PC-9 (cell line): ENCODE data around the gene ABR. TPM values are rescaled to one million over a fixed set of nuclear protein-coding genes. Genes with fewer than 3 reads are reported as not detected.

Source experiments
- BruUV-seq: library from RNA; stranded (reverse); fragments of 400-500 nt; replicated peaks from 2 replicates; lab custom pipeline; 2021; lab: Mats Ljungman, UMichigan
- CTCF ChIA-PET: fragments of 300-600 bp; sonication (Branson Sonifier 250); formaldehyde crosslinking; loops from one replicate; lab custom pipeline; 2022; ENCODE audit warnings: antibody characterized with exemption; lab: Charles Lee
- POLR2A ChIA-PET: fragments of 300-600 bp; sonication (Branson Sonifier 250); formaldehyde crosslinking; loops from one replicate; lab custom pipeline; 2022; ENCODE audit warnings: antibody characterized with exemption; ENCODE audit not compliant: unreplicated experiment; lab: Charles Lee
- DNase-seq, 2 experiments: peaks; one replicate each; pipeline versions ENCODE4 v3.0.0 to v3.0.0-alpha.2; 2015 to 2022; ENCODE audit warnings: mixed read lengths in 1 of 2
- H2AFZ ChIP-seq: fragments of 200-600 bp; sonication (generic); 2 replicates; pipeline ENCODE4 v1.8.1; 2017; ENCODE audit warnings: antibody characterized with exemption
- H3F3A ChIP-seq: fragments of 200-600 bp; sonication (generic); 2 replicates; pipeline ENCODE4 v1.8.1; 2017; ENCODE audit warnings: antibody characterized with exemption, mild to moderate bottlenecking, low read depth; ENCODE audit not compliant: insufficient read depth
- H3K27ac ChIP-seq: fragments of 200-600 bp; sonication (generic); 2 replicates; pipeline ENCODE4 v1.6.1; 2016; ENCODE audit warnings: mixed run types
- H3K27me3 ChIP-seq: fragments of 200-600 bp; sonication (generic); 2 replicates; pipeline ENCODE4 v1.6.1; 2016; ENCODE audit warnings: low read depth, mixed run types; ENCODE audit not compliant: insufficient read depth
- H3K36me3 ChIP-seq: fragments of 200-600 bp; sonication (generic); 2 replicates; pipeline ENCODE4 v1.6.1; 2016; ENCODE audit warnings: low read depth, mixed run types
- H3K4me1 ChIP-seq: fragments of 200-600 bp; sonication (generic); replicated peaks from 2 replicates; pipeline ENCODE4 v1.6.1; 2016; ENCODE audit warnings: mixed run types; ENCODE audit not compliant: insufficient read depth
- H3K4me2 ChIP-seq: fragments of 200-600 bp; sonication (generic); 2 replicates; pipeline ENCODE4 v1.6.1; 2017; ENCODE audit warnings: mixed run types
- H3K4me3 ChIP-seq: fragments of 200-600 bp; sonication (generic); 2 replicates; pipeline ENCODE4 v1.6.1; 2016; ENCODE audit warnings: mixed run types
- H3K79me2 ChIP-seq: fragments of 200-600 bp; sonication (generic); 2 replicates; pipeline ENCODE4 v1.6.1; 2017; ENCODE audit warnings: low read depth, mixed run types
- H3K9me2 ChIP-seq: fragments of 200-600 bp; sonication (generic); 2 replicates; pipeline ENCODE4 v1.8.1; 2017; ENCODE audit warnings: mild to moderate bottlenecking; ENCODE audit not compliant: insufficient read depth
- H3K9me3 ChIP-seq: fragments of 200-600 bp; sonication (generic); 2 replicates; pipeline ENCODE4 v1.8.1; 2016; ENCODE audit warnings: low read depth; ENCODE audit not compliant: insufficient read depth
- H4K20me1 ChIP-seq: fragments of 200-600 bp; sonication (generic); 2 replicates; pipeline ENCODE4 v1.8.1; 2017; ENCODE audit not compliant: insufficient read depth
- EZH2 ChIP-seq: fragments of 200-600 bp; sonication (generic); IDR thresholded peaks from 2 replicates; pipeline ENCODE4 v1.8.0; 2017; ENCODE audit warnings: antibody characterized with exemption, low read depth
- intact Hi-C: fragments of 100-400 bp; cut with micrococcal nuclease; formaldehyde crosslinking; loops from one replicate; pipeline ENCODE4 v1.10.0; 2022; ENCODE audit not compliant: unreplicated experiment
- total RNA-seq: library from RNA; stranded (reverse); gene quantifications from 2 replicates; pipeline ENCODE4 v1.2.3, GENCODE V29; 2021
- TF ChIP-seq, protein P1 (sequence below): fragments of 200-600 bp; sonication (generic); conservative IDR thresholded peaks from 2 replicates; pipeline ENCODE4 v1.6.1; 2017; ENCODE audit warnings: mixed run types, antibody characterized with exemption, mild to moderate bottlenecking, moderate library complexity

ABR gene
- total RNA-seq, 1 experiment from 2014 or later: 76.0 TPM

DNA sequence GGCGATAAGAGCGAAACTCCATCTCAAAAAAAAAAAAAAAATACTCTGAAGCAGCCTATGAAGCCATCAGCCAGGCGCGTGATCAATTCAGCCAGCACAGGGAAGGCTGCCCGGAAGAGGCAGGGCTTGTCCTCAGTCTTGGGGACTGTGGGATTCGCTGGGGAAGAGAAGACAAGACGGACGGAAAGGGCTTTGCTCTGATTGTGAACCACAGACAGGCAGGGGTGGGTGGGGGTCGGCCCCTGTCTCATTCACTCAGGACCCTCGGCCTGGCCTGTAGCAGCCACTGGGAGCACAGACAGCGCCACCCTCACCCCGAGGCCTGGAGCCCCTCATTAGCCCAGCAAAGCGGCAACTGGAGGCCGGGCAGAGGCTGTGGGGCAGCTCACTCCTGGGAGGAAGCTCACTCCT is 37.2 kb downstream of the ABR start:
- Histone ChIP-seq H3K9me3 (no peaks in the 10 kb centered on the region), H2AFZ (no peak overlapping the region), H3K9me2 (no peaks in the 10 kb centered on the region), H3K4me2 (no peak overlapping the region), H3K79me2 (no peaks in the 10 kb centered on the region), H3K27me3 (no peaks in the 10 kb centered on the region), H3K27ac (no peak overlapping the region), H3K4me3 (no peak overlapping the region), H3K36me3 (no peaks in the 10 kb centered on the region), H3F3A (no peaks in the 10 kb centered on the region), H4K20me1 (no peaks in the 10 kb centered on the region), H3K4me1 (no peaks in the 10 kb centered on the region)
- no TSS peak for BruUV-seq
- POLR2A ChIA-PET: no interaction called here
- CTCF ChIA-PET: no interaction called here
- TF ChIP-seq, protein P1, sequence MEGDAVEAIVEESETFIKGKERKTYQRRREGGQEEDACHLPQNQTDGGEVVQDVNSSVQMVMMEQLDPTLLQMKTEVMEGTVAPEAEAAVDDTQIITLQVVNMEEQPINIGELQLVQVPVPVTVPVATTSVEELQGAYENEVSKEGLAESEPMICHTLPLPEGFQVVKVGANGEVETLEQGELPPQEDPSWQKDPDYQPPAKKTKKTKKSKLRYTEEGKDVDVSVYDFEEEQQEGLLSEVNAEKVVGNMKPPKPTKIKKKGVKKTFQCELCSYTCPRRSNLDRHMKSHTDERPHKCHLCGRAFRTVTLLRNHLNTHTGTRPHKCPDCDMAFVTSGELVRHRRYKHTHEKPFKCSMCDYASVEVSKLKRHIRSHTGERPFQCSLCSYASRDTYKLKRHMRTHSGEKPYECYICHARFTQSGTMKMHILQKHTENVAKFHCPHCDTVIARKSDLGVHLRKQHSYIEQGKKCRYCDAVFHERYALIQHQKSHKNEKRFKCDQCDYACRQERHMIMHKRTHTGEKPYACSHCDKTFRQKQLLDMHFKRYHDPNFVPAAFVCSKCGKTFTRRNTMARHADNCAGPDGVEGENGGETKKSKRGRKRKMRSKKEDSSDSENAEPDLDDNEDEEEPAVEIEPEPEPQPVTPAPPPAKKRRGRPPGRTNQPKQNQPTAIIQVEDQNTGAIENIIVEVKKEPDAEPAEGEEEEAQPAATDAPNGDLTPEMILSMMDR: no peak
- no peak for TF ChIP-seq EZH2
- intact Hi-C loops: no loop called here
- DNase-seq: no peak

DNA sequence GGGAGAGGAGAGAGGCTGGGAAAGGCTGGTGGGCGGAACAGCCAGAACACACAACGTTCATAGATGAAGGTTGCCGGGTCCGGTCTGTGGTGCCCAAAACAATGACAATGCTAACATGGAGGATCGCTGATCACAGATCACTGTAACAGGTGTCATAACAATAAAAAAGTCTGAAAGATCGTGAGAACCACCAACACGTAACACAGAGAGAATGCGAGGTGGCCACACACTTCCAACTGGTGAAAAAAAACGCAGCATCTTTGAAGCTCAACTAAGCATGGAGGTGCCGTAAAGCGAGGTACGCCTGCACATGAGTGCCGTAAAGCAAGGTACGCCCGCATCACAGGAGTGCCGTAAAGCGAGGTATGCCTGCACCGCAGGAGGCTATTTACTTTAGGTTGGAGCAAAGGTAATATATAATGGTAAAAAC is 42.3 kb downstream of the ABR start:
- BruUV-seq: no TSS peak
- CTCF ChIA-PET: interaction anchor here (0.6 kb wide), 1 partner anchor 12 kb away, joined by 3 read pairs; no protein-coding TSS in a partner anchor
- DNase-seq: no peak
- Histone ChIP-seq H3K9me3 (no peaks in the 10 kb centered on the region), H3K27ac (no peak overlapping the region), H3K27me3 (no peaks in the 10 kb centered on the region), H3K4me3 (no peak overlapping the region), H4K20me1 (no peaks in the 10 kb centered on the region), H3K79me2 (no peaks in the 10 kb centered on the region), H3F3A (no peaks in the 10 kb centered on the region), H3K4me2 (no peak overlapping the region), H3K36me3 (no peaks in the 10 kb centered on the region), H3K9me2 (no peaks in the 10 kb centered on the region), H3K4me1 (no peaks in the 10 kb centered on the region), H2AFZ (no peak overlapping the region)
- intact Hi-C loops: no loop called here
- no peak for TF ChIP-seq EZH2
- TF ChIP-seq, protein P1: no peak
- POLR2A ChIA-PET: no interaction called here

DNA sequence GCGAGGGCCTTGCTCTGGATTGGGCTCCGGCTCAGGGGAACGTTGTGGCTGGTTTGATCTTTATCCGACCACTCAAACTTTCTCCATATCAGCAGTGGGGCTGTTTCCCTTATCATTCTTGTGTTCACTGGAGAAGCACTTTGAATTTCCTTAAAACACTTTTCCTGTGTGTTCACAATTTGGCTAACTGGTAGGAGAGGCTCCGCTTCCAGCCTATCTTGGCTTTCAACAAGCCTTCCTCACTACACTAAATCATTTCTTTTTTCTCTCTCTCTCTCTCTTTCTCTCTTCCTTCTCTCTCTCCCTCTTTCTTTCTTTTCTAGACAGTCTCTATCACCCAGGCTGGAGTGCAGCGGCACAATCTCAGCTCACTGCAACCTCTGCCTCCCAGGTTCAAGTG is 43.0 kb downstream of the ABR start:
- Histone ChIP-seq H3K9me2 (no peaks in the 10 kb centered on the region), H3K9me3 (no peaks in the 10 kb centered on the region), H3K4me1 (no peaks in the 10 kb centered on the region), H3K27me3 (no peaks in the 10 kb centered on the region), H3K4me2 (no peak overlapping the region), H3F3A (no peaks in the 10 kb centered on the region), H3K36me3 (no peaks in the 10 kb centered on the region), H3K79me2 (no peaks in the 10 kb centered on the region), H3K27ac (no peak overlapping the region), H4K20me1 (no peaks in the 10 kb centered on the region), H3K4me3 (no peak overlapping the region), H2AFZ (no peak overlapping the region)
- BruUV-seq: no TSS peak
- no peak for TF ChIP-seq EZH2
- TF ChIP-seq, protein P1: no peak
- DNase-seq: no peak
- ChIA-PET POLR2A (no interaction called here), CTCF (no interaction called here)
- intact Hi-C loops: no loop called here
